GM12865 (cell line): ENCODE data around the gene CNTN5.

Experiments used
- DNase-seq: peaks from one replicate; pipeline ENCODE4 v3.0.0; 2010; ENCODE audit warnings: low read depth
- H3K4me3 ChIP-seq: 2 replicates; pipeline ENCODE4 v1.5.1; 2011; ENCODE audit warnings: mild to moderate bottlenecking, low read depth, low read length, control low read depth
- TF ChIP-seq, protein P1 (sequence below): IDR thresholded peaks from 2 replicates; pipeline ENCODE4 v1.5.1; 2011; ENCODE audit warnings: low read length, control low read depth, low read depth, inconsistent platforms; ENCODE audit not compliant: insufficient read depth; ENCODE audit errors: missing control alignments

Gene CNTN5

DNA sequence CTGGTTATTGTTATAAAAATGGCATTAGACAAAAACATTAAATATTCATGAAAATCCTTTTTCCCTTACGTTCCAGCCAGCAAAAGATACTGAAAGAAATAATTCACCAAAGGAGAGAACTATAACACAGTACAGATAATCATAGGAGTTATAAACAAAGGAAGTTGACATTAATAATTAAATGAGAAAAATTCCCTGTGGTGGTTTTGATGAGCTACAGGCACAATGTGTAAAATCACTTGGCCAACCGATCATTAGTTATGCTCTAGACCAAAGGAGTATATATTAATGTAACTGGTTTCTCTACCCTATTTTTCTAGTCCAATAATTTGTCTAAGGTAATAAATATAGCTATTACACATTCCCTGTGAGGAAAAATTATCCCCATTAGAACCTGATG, 534.7 kb downstream of the CNTN5 start:
- no peak overlapping the region for H3K4me3 ChIP-seq
- TF ChIP-seq, protein P1, sequence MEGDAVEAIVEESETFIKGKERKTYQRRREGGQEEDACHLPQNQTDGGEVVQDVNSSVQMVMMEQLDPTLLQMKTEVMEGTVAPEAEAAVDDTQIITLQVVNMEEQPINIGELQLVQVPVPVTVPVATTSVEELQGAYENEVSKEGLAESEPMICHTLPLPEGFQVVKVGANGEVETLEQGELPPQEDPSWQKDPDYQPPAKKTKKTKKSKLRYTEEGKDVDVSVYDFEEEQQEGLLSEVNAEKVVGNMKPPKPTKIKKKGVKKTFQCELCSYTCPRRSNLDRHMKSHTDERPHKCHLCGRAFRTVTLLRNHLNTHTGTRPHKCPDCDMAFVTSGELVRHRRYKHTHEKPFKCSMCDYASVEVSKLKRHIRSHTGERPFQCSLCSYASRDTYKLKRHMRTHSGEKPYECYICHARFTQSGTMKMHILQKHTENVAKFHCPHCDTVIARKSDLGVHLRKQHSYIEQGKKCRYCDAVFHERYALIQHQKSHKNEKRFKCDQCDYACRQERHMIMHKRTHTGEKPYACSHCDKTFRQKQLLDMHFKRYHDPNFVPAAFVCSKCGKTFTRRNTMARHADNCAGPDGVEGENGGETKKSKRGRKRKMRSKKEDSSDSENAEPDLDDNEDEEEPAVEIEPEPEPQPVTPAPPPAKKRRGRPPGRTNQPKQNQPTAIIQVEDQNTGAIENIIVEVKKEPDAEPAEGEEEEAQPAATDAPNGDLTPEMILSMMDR, result no peak
- no peak for DNase-seq

DNA sequence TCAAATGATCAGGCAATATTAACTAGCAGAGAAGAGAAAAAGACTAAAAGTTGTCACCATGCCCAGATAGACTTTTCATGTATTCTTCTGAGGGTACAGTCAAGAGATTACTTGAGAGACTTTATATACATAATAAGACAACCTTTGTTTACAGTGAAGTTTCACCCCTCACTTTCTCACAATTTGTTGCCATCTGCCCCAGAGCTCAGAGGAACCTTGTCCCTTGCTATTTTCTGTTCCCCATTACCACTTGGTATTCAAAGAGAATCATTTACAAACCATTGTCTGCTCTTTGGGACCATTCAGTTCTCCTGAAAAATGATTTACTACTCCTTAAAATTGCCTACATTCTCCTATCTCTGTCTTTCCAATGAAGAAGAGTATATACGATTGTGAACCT, 544.6 kb downstream of the CNTN5 start:
- TF ChIP-seq, protein P1, result no peak
- H3K4me3 ChIP-seq, result no peak overlapping the region
- DNase-seq, result no peak

DNA sequence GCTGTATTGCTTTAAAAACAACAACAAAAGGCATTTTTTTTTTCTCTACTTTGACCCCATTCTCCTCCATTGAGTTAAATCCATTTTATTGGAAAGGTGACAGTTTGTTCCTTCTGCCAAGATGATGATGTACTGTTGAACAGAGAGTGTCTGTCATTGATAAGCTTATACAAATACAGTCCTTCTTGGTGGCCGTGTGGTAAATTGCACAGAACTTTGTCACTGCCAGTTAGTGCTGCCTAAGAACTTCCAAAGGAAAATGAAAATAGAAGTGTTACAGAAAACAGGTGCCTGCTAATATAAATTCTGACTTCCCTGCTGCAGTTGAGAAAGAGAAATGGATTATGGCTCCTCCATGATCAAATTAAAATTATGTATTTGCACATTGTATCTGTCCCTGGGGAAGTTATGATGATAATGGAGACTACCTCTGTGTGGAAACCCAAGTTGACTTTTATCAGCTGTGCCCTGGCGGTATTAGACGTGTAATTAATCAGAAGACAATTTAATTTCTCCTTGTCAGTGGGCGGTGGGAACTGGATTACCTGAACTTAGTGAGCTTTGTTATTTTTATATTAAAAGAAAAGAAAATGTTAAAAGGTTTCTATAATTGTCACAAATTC, 546.7 kb downstream of the CNTN5 start:
- TF ChIP-seq, protein P1, result no peak

DNA sequence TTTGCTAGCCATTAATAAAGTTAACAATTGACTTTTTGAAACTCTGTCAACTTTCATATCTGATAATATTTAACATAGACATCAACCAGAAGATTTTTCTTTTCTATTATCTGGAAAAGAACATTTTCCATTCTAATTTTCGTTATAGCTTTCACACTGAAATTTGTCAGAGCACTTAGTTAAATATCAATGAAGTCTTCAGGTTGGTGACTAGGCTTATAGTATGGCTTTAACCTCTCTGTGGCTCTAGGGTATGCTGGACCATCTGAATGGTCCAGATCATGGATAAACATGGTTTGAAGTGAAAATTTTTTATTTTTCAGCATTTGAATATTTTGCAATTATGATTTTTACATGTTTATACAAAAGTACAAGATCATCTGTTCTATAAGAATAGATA, 548.1 kb downstream of the CNTN5 start:
- H3K4me3 ChIP-seq, result no peak overlapping the region
- TF ChIP-seq, protein P1, result no peak
- DNase-seq, result no peak

More for the DNA sequence above, 546.7 kb downstream of the CNTN5 start:
- no peak for DNase-seq
- H3K4me3 ChIP-seq, result no peak overlapping the region

DNA sequence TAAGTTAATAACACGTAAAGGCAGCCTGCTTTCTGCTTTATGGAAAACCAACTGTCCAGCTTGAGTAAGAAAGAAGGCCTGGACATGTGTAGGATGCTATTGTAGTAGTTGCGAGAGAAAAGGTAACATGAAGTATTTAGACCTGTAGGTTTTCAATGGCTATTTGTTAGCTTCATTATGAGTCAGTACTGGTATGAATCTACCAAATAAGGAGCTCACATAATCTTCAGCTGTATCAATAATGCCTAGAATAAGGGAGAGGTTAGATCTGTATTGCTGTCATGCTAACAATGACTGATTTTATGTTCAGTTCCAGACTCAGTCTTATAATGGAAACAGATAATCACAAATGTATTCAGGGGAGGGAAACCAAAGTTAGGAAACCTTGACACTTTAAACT, 550.3 kb downstream of the CNTN5 start:
- no peak for DNase-seq
- no peak overlapping the region for H3K4me3 ChIP-seq
- TF ChIP-seq, protein P1, result no peak

DNA sequence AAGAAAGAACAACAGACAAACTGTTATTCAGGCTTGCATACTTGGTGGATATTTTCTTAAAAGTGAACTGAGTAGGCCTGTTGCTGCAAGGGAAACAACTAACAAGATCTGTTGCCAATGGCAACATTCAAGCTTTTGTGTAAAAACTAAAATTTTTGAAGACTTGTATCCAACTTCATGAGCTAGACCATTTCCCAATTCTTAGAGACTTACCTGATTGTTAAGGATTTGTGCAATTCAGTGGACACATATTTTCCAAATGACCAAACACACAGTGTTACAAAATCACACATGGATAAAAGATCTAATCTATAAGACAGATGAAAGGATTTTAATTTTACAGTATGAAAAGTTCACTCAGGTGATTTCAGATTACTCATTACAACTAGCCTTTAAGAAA, 564.1 kb downstream of the CNTN5 start:
- no peak for DNase-seq
- H3K4me3 ChIP-seq, result no peak overlapping the region
- TF ChIP-seq, protein P1, result no peak

DNA sequence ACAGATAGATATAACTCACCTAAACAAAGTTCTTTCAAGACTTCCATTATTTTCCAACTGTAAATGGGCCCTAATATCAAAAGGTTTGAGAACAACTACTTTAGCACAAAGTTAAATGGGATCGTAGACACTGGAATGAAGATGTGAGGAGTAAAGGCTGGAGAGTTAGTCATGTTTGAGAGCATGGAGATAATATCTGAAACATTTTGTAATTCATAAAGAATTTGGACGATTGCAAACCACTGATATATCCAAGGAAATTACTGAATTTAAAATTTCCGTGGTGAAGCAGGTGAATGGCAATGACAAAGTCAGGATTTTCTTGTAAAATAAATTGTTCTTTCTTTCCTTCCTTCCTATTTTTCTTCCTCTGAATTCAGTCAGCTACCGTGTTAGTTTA, 564.9 kb downstream of the CNTN5 start:
- DNase-seq, result no peak
- no peak overlapping the region for H3K4me3 ChIP-seq
- TF ChIP-seq, protein P1, result no peak
